K562 (cell line): ENCODE measurements around the gene KRT35. TPM values are rescaled to one million over a fixed set of nuclear protein-coding genes. Genes with fewer than 3 reads are reported as not detected.

Experiments used
- ARID3B ChIP-seq: fragments of 250-450 bp; sonication (Bioruptor Pico); IDR thresholded peaks from 2 replicates; pipeline ENCODE4 v1.4.0; 2020; ENCODE audit warnings: borderline replicate concordance
- GABPA ChIP-seq: fragments of 200-800 bp; sonication (Bioruptor generic); conservative IDR thresholded peaks from 2 replicates; pipeline ENCODE4 v1.6.1; 2016; ENCODE audit warnings: low read depth, missing genetic modification characterization, missing compliant biosample characterization
- POLR3G ChIP-seq: IDR thresholded peaks from 2 replicates; pipeline ENCODE4 v1.6.1; 2011; ENCODE audit not compliant: insufficient read length, insufficient replicate concordance; ENCODE audit errors: extremely low read depth
- RERE ChIP-seq: sonication (generic); formaldehyde crosslinking; IDR thresholded peaks from 2 replicates; pipeline ENCODE4 v1.8.0; 2023; ENCODE audit warnings: missing genetic modification reagents, mild to moderate bottlenecking, borderline replicate concordance
- SETDB1 ChIP-seq: IDR thresholded peaks from one replicate; pipeline ENCODE4 v1.6.1; 2012; ENCODE audit warnings: low read length, control low read depth, inconsistent platforms
- SLC30A9 ChIP-seq: fragments of 250-450 bp; sonication (Bioruptor Pico); IDR thresholded peaks from 2 replicates; pipeline ENCODE4 v1.8.0; 2022; ENCODE audit warnings: mild to moderate bottlenecking, moderate library complexity
- SREBF1 ChIP-seq: fragments of 150-350 bp; IDR thresholded peaks from 2 replicates; pipeline ENCODE4 v1.6.1; 2014; ENCODE audit warnings: antibody characterized with exemption, low read depth, low read length, borderline replicate concordance
- TCF15 ChIP-seq: fragments of 250-450 bp; sonication (Bioruptor Pico); IDR thresholded peaks from 2 replicates; pipeline ENCODE4 v1.8.0; 2022; ENCODE audit warnings: moderate library complexity, mild to moderate bottlenecking, inconsistent platforms
- U2AF1 ChIP-seq: fragments of 200-400 bp; formaldehyde crosslinking; optimal IDR thresholded peaks from 2 replicates; pipeline ENCODE3; 2017; ENCODE audit warnings: mild to moderate bottlenecking, low read depth, low read length, moderate library complexity
- ZBTB1 ChIP-seq: sonication (generic); formaldehyde crosslinking; IDR thresholded peaks from 2 replicates; pipeline ENCODE4 v1.8.1; 2023; ENCODE audit warnings: missing genetic modification reagents, low read depth, mild to moderate bottlenecking, borderline replicate concordance
- ZBTB43 ChIP-seq: sonication (generic); formaldehyde crosslinking; IDR thresholded peaks from 2 replicates; pipeline ENCODE4 v1.8.0; 2023; ENCODE audit warnings: mild to moderate bottlenecking, missing genetic modification reagents
- ZNF592 ChIP-seq: fragments of 450-650 bp; IDR thresholded peaks from 2 replicates; pipeline ENCODE4 v1.6.1; 2017; ENCODE audit warnings: antibody characterized with exemption, mild to moderate bottlenecking
- polyA plus RNA-seq, 8 experiments: library from polyadenylated mRNA; depleted of rRNA in 4 of 8; stranded (reverse) in 5 of 8; unstranded in 3 of 8; fragments of >200 nt; fragmentation: Nextera tagmentation in 2 of 8; fragmentation: Illumina TruSeq in 1 of 8; extraction: Ambion mirVana in 2 of 8; extraction: Trizol in 1 of 8; gene quantifications; 2 replicates each; pipeline versions ENCODE4 v1.2.1 to v1.2.3, GENCODE V29; 2011 to 2014; ENCODE audit warnings: inconsistent platforms in 1 of 8, missing spikeins in 1 of 8
- total RNA-seq, 7 experiments: library from RNA; depleted of rRNA in 6 of 7; stranded (reverse); fragments of >200 nt in 6 of 7; fragmentation: Illumina TruSeq in 2 of 7; extraction: Trizol in 2 of 7; gene quantifications; 2 replicates each; pipeline versions ENCODE4 v1.2.1 to v1.2.3, GENCODE V29; 2011 to 2021; ENCODE audit warnings: low replicate concordance in 1 of 7

Gene KRT35
- total and polyA plus RNA-seq, 9 of the 15 experiments (the other 6 are each of a cell fraction or from before 2014, with no cell fraction given) = not detected

- TF ChIP-seq ARID3B (CRISPR knock-in tag) (no peak), ZBTB43 (CRISPR knock-in tag) (no peak), SLC30A9 (CRISPR knock-in tag) (no peak), TCF15 (CRISPR knock-in tag) (no peak), ZBTB1 (CRISPR knock-in tag) (no peak), SETDB1 (no peak), RERE (CRISPR knock-in tag) (no peak), SREBF1 (no peak), GABPA (tag) (0 out of 2 replicates have a peak, but pooled peaks have one; percentile 33), U2AF1 (no peak), ZNF592 (peak; percentile 10), POLR3G (no peak)
These were observed 19.4 kb upstream of the KRT35 start (continued) for GRCh38 chr17:41500131-41500911.
